Prostate gland (tissue), 2 donors: ENCODE results near the gene NUBP2. TPM values are rescaled to one million over a fixed set of nuclear protein-coding genes. Genes with fewer than 3 reads are reported as not detected.

Experiments
- DNase-seq: peaks from one replicate; pipeline ENCODE4 v3.0.0-alpha.2; 2019; ENCODE audit warnings: low spot score
- H3K27ac ChIP-seq, 2 donors: fragments of 200-600 bp; sonication (generic); 2 replicates each; pipeline ENCODE4 v1.5.1; 2017 to 2019
- H3K27me3 ChIP-seq: fragments of 200-600 bp; sonication (generic); replicated peaks from 2 replicates; pipeline ENCODE4 v1.5.1; 2019; ENCODE audit not compliant: insufficient read depth
- H3K36me3 ChIP-seq, 2 donors: fragments of 200-600 bp; sonication (generic); 1 replicate in 1 of 2; 2 replicates in 1 of 2; pipeline versions ENCODE4 v1.5.1 to v1.8.1; 2017 to 2019
- H3K4me1 ChIP-seq: fragments of 200-600 bp; sonication (generic); replicated peaks from 2 replicates; pipeline ENCODE4 v1.5.1; 2019
- H3K4me3 ChIP-seq, 2 donors: fragments of 200-600 bp; sonication (generic); 2 replicates each; pipeline ENCODE4 v1.5.1; 2017 to 2019
- H3K9me3 ChIP-seq: fragments of 200-600 bp; sonication (generic); 2 replicates; pipeline ENCODE4 v1.5.1; 2017
- CTCF ChIP-seq, 4 experiments: fragments of 200-600 bp in 2 of 4; fragments of 450-650 bp in 2 of 4; sonication (generic) in 2 of 4; IDR thresholded peaks; 1 replicate in 3 of 4; 2 replicates in 1 of 4; pipeline ENCODE4 v1.5.1; 2016 to 2019; ENCODE audit warnings: antibody characterized with exemption in 4 of 4, mild to moderate bottlenecking in 2 of 4, moderate library complexity in 2 of 4
- POLR2A ChIP-seq: fragments of 450-650 bp; IDR thresholded peaks from one replicate; pipeline ENCODE4 v1.6.1; 2016; ENCODE audit warnings: antibody characterized with exemption, mild to moderate bottlenecking
- POLR2AphosphoS5 ChIP-seq: sonication (generic); formaldehyde crosslinking; IDR thresholded peaks from one replicate; pipeline ENCODE4 v1.6.1; 2017; ENCODE audit warnings: antibody characterized with exemption
- WGBS: methylation state at CpG from one replicate; pipeline ENCODE4 v1.1.5; 2018; 5-methylcytosine and 5-hydroxymethylcytosine counted together
- intact Hi-C: fragments of 100-400 bp; cut with DNase I; formaldehyde crosslinking; loops from one replicate; pipeline ENCODE4 v1.14.2; 2022
- microRNA-seq: library from miRNA; unstranded; fragments of <30 nt; microRNA quantifications from one replicate; pipeline ENCODE4, GENCODE V29; 2016
- small RNA-seq, 2 donors: library from RNA; depleted of rRNA; stranded (forward); fragments of <200 nt; gene quantifications; one replicate each; pipeline ENCODE3, GENCODE V24; 2016
- total RNA-seq, 2 donors: library from RNA; depleted of rRNA; stranded (reverse); fragments of >200 nt; gene quantifications; one replicate each; pipeline ENCODE4 v1.1.0, GENCODE V29; 2016

The NUBP2 gene
- total RNA-seq, 2 donors from 2014 or later = 98.4 to 233 TPM

DNA sequence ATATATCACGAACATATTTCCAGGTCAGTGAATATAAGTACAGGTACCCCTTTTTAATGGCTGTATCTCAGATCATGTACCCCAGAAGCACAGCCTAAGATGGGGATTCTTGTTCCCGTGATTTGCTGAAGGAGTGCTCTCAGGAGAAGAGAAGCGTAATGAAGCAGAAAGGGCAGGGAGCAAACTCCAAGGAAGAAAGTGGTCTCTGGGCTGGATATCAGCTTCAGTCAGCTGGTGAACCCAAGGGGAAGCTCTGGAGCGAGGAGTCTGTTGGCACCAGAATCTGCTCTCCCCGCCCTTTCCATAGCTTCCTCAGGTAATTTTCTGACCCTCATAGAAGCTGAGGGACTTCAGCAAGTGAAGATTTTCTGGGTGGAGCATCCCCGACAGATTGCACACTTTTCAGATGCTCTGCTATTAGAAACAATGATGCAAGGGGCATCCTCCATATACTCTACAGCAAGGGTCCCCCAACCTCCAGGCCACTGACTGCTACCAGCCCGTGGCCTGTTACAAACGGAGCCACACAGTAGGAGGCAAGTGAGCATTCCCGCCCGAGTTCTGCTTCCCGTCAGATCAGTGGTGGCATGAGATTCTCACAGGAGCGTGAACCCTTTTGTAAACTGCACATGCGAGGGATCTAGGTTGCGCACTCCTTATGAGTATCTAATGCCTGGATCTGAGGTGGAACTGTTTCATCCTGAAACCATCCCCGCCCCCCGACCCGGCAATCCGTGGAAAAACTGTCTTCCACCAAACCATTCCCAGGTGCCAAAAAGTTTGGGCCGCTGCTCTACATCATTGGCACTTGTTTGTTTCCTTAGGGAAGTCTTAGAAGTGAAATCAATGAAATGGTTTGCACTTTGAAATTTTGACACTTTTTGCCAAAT lies 48.7 kb downstream of the NUBP2 start:
- intact Hi-C loops = no loop called here
- H3K27me3 ChIP-seq = no peaks in the 10 kb centered on the region
- H3K36me3 ChIP-seq = no peaks in the 10 kb centered on the region
- WGBS = 84% methylated on average over 19 of the region's 19 CpGs
- H3K27ac ChIP-seq = no peak overlapping the region
- TF ChIP-seq POLR2A (no peak), POLR2AphosphoS5 (no peak), CTCF (IDR thresholded peaks at IDR 0.05) (no peak)
- no peaks in the 10 kb centered on the region for H3K4me1 ChIP-seq
- no peak for DNase-seq
- no peak overlapping the region for H3K4me3 ChIP-seq
- H3K9me3 ChIP-seq = no peaks in the 10 kb centered on the region

GRCh38 chr16:1832838-1833454 lies 50.2 kb downstream of the NUBP2 start:
- DNase-seq = no peak
- Histone ChIP-seq H3K4me3 (no peak overlapping the region), H3K27me3 (no peaks in the 10 kb centered on the region), H3K27ac (no peak overlapping the region), H3K4me1 (no peaks in the 10 kb centered on the region), H3K9me3 (no peaks in the 10 kb centered on the region), H3K36me3 (no peaks in the 10 kb centered on the region)
- TF ChIP-seq POLR2A = no peak
- intact Hi-C loops = no loop called here
- 65% methylated on average over 9 of the region's 9 CpGs for WGBS

DNA sequence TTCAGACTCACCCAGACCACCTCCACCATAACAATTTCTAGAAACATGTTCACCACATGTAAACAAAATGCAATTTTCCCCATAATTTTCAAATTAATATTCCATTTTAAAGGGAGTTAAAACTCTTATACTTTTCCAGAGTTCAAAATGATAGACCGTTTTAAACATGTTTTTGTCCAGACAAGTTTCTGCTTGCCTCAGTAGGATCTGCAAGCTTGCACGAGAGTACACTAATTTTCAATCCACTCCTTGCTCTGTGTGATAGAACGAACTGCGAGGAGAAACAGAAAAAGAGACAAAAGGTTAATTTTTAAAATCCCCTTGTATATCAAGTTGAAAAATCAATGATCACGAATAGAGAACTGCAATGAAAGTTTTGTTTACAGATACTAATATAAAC lies 51.3 kb downstream of the NUBP2 start:
- H3K27ac ChIP-seq = no peak overlapping the region
- TF ChIP-seq POLR2AphosphoS5 (no peak), POLR2A (no peak), CTCF (IDR thresholded peaks at IDR 0.05) (no peak)
- 36% methylated on average over 5 of the region's 5 CpGs for WGBS
- no peak overlapping the region for H3K4me3 ChIP-seq
- intact Hi-C loops = no loop called here
- no peaks in the 10 kb centered on the region for H3K36me3 ChIP-seq
- DNase-seq = no peak
- no peaks in the 10 kb centered on the region for H3K4me1 ChIP-seq
- H3K9me3 ChIP-seq = no peaks in the 10 kb centered on the region
- no peaks in the 10 kb centered on the region for H3K27me3 ChIP-seq

Small RNAs within 50 kb of the gene (microRNA-seq; reads per million reads assigned to microRNA genes)
- gene MIR3177 = 2.0 reads per million, percentile 28 among the genes with 10 or more reads in this experiment

Small RNAs within 50 kb of the gene (small RNA-seq; reads per million reads assigned to genes)
- gene MIR3177 = 0 reads per million in 2 donors

Other genes with a start within 250 kb of the NUBP2 start
- 10 to 100 TPM; 20.7 to 33.9 TPM for gene TMEM204, start 249.3 kb upstream of the NUBP2 start, total RNA-seq
- gene IFT140, start 170.9 kb upstream of the NUBP2 start, total RNA-seq = 10 to 100 TPM; 30.1 to 41.9 TPM
- 10 to 100 TPM; 12.7 to 36.0 TPM for gene CRAMP1, start 170.6 kb upstream of the NUBP2 start, total RNA-seq
- 10 to 100 TPM; 56.6 to 75.3 TPM for gene JPT2, start 104.7 kb upstream of the NUBP2 start, total RNA-seq
- gene MAPK8IP3, start 76.8 kb upstream of the NUBP2 start, total RNA-seq = 100 to 1,000 TPM in 1 of 2 donors, 10 to 100 TPM in 1; 56.0 to 157 TPM
- gene NME3, start 11.4 kb upstream of the NUBP2 start, total RNA-seq = 100 to 1,000 TPM; 135 to 252 TPM
- gene EME2, start 10.2 kb upstream of the NUBP2 start, total RNA-seq = 10 to 100 TPM; 18.3 to 53.9 TPM
- gene MRPS34, start 9.8 kb upstream of the NUBP2 start, total RNA-seq = 100 to 1,000 TPM in 1 of 2 donors, 10 to 100 TPM in 1; 97.4 to 125 TPM
- gene SPSB3, start 389 bp upstream of the NUBP2 start, total RNA-seq = 100 to 1,000 TPM in 1 of 2 donors, 10 to 100 TPM in 1; 87.8 to 138 TPM
- 1 to 10 TPM in 1 of 2 donors, under 1 TPM in 1; 0.82 to 1.9 TPM for gene IGFALS, start 10.7 kb downstream of the NUBP2 start, total RNA-seq
- gene HAGH, start 43.9 kb downstream of the NUBP2 start, total RNA-seq = 100 to 1,000 TPM in 1 of 2 donors, 10 to 100 TPM in 1; 98.6 to 145 TPM
- gene FAHD1, start 44.2 kb downstream of the NUBP2 start, total RNA-seq = 10 to 100 TPM; 42.3 to 45.5 TPM
- 10 to 100 TPM in 1 of 2 donors, not detected in 1; 14.4 TPM for gene MEIOB, start 89.2 kb downstream of the NUBP2 start, total RNA-seq
- gene HS3ST6, start 135.5 kb downstream of the NUBP2 start, total RNA-seq = under 1 TPM; 0.77 to 0.91 TPM
- 10 to 100 TPM; 11.0 to 12.4 TPM for gene MSRB1, start 160.2 kb downstream of the NUBP2 start, total RNA-seq
- gene RPL3L, start 171.7 kb downstream of the NUBP2 start, total RNA-seq = under 1 TPM; 0.51 to 0.82 TPM
- 100 to 1,000 TPM; 172 to 333 TPM for gene NDUFB10, start 176.6 kb downstream of the NUBP2 start, total RNA-seq
- 1,000 to 10,000 TPM; 2,046 to 2,467 TPM for gene RPS2, start 181.9 kb downstream of the NUBP2 start, total RNA-seq
- gene RNF151, start 183.9 kb downstream of the NUBP2 start, total RNA-seq = 1 to 10 TPM in 1 of 2 donors, not detected in 1; 7.2 TPM
- gene TBL3, start 189.1 kb downstream of the NUBP2 start, total RNA-seq = 10 to 100 TPM; 54.3 to 57.1 TPM
- 1 to 10 TPM in 1 of 2 donors, under 1 TPM in 1; 0.32 to 5.0 TPM for gene NOXO1, start 198.5 kb downstream of the NUBP2 start, total RNA-seq
- 10 to 100 TPM; 21.1 to 26.6 TPM for gene GFER, start 201.2 kb downstream of the NUBP2 start, total RNA-seq
- 10 to 100 TPM in 1 of 2 donors, 1 to 10 TPM in 1; 4.0 to 16.1 TPM for gene SYNGR3, start 207.0 kb downstream of the NUBP2 start, total RNA-seq
- gene ZNF598, start 226.9 kb downstream of the NUBP2 start, total RNA-seq = 10 to 100 TPM; 30.7 to 74.3 TPM
- 1 to 10 TPM; 1.8 to 3.6 TPM for gene NPW, start 236.8 kb downstream of the NUBP2 start, total RNA-seq
- gene NHERF2, start 243.9 kb downstream of the NUBP2 start, total RNA-seq = 100 to 1,000 TPM; 118 to 170 TPM